HepG2 (cell line): Measurements from ENCODE around the gene IRX3. TPM values are rescaled to one million over a fixed set of nuclear protein-coding genes. Genes with fewer than 3 reads are reported as not detected.
A peak's percentile ranks its signal among the peaks of the same experiment; 100 is the strongest.

Source experiments
- AGO2 ChIP-seq: fragments of 200-400 bp; formaldehyde crosslinking; optimal IDR thresholded peaks from 2 replicates; pipeline ENCODE3; 2017; ENCODE audit warnings: mild to moderate bottlenecking, low read depth, low read length, moderate library complexity
- ASH2L ChIP-seq: fragments of 300-600, 200-600 bp; sonication (generic); IDR thresholded peaks from 2 replicates; pipeline ENCODE4 v1.7.0; 2017; ENCODE audit warnings: low read depth, mild to moderate bottlenecking, moderate library complexity, mixed read lengths, low read length; ENCODE audit not compliant: insufficient read length
- E2F5 ChIP-seq: sonication (generic); formaldehyde crosslinking; conservative IDR thresholded peaks from 2 replicates; pipeline ENCODE4 v1.4.0; 2020; ENCODE audit warnings: missing genetic modification reagents
- GZF1 ChIP-seq: sonication (generic); formaldehyde crosslinking; IDR thresholded peaks from 2 replicates; pipeline ENCODE4 v1.5.1; 2020; ENCODE audit warnings: mild to moderate bottlenecking, missing genetic modification reagents
- MBNL3 ChIP-seq: fragments of 250-450 bp; sonication (Bioruptor Pico); conservative IDR thresholded peaks from 2 replicates; pipeline ENCODE4 v1.8.0; 2022; ENCODE audit warnings: mild to moderate bottlenecking, inconsistent platforms
- ZBTB8A ChIP-seq: sonication (generic); formaldehyde crosslinking; IDR thresholded peaks from 2 replicates; pipeline ENCODE4 v1.4.0; 2020; ENCODE audit warnings: mild to moderate bottlenecking, low read depth, missing genetic modification reagents, borderline replicate concordance
- ZNF10 ChIP-seq: sonication (generic); formaldehyde crosslinking; IDR thresholded peaks from 2 replicates; pipeline ENCODE4 v1.4.0; 2020; ENCODE audit warnings: mild to moderate bottlenecking, low read depth, missing genetic modification reagents, borderline replicate concordance
- ZUFSP ChIP-seq: sonication (generic); formaldehyde crosslinking; IDR thresholded peaks from 2 replicates; pipeline ENCODE4 v1.9.0; 2021; ENCODE audit warnings: missing genetic modification reagents, mild to moderate bottlenecking, borderline replicate concordance
- polyA plus RNA-seq, 8 experiments: library from polyadenylated mRNA; depleted of rRNA in 3 of 8; stranded (reverse) in 7 of 8; unstranded in 1 of 8; fragments of >200 nt; fragmentation: Illumina TruSeq in 4 of 8; extraction: Trizol in 4 of 8; gene quantifications; 2 replicates each; pipeline versions ENCODE4 v1.2.1 to v1.2.3, GENCODE V29; 2011 to 2016; ENCODE audit warnings: low read depth in 4 of 8, missing spikeins in 1 of 8, mixed read lengths in 1 of 8; ENCODE audit not compliant: insufficient read depth in 1 of 8
- total RNA-seq, 5 experiments: library from RNA; depleted of rRNA; stranded (reverse); fragments of >200 nt; fragmentation: Illumina TruSeq; extraction: Trizol; gene quantifications; 2 replicates each; pipeline ENCODE4 v1.2.3, GENCODE V29; 2016; ENCODE audit warnings: low read depth in 1 of 5
- TF ChIP-seq, protein P1 (sequence below), 2 experiments: sonication (generic) in 1 of 2; formaldehyde crosslinking in 1 of 2; IDR thresholded peaks; 2 replicates each; pipeline versions ENCODE4 v1.4.0 to v1.6.1; 2016 to 2020; ENCODE audit warnings: borderline replicate concordance in 1 of 2, low read depth in 1 of 2, mild to moderate bottlenecking in 1 of 2, missing genetic modification reagents in 1 of 2
- TF ChIP-seq, protein P2 (sequence below): IDR thresholded peaks from 2 replicates; pipeline ENCODE4 v1.4.0; 2020; ENCODE audit warnings: mild to moderate bottlenecking, missing genetic modification reagents
- TF ChIP-seq, protein P3 (sequence below): IDR thresholded peaks from 2 replicates; pipeline ENCODE4 v1.6.1; 2018; ENCODE audit warnings: missing genetic modification reagents, mild to moderate bottlenecking, missing compliant biosample characterization

IRX3 gene
- total and polyA plus RNA-seq, 2 of the 13 experiments (the other 11 are each of a cell fraction or from before 2014, with no cell fraction given) = 9.2 to 16.4 TPM

GRCh38 chr16:54285414-54286089, 1.0 kb downstream of the IRX3 start (continued):
- TF ChIP-seq, protein P1, sequence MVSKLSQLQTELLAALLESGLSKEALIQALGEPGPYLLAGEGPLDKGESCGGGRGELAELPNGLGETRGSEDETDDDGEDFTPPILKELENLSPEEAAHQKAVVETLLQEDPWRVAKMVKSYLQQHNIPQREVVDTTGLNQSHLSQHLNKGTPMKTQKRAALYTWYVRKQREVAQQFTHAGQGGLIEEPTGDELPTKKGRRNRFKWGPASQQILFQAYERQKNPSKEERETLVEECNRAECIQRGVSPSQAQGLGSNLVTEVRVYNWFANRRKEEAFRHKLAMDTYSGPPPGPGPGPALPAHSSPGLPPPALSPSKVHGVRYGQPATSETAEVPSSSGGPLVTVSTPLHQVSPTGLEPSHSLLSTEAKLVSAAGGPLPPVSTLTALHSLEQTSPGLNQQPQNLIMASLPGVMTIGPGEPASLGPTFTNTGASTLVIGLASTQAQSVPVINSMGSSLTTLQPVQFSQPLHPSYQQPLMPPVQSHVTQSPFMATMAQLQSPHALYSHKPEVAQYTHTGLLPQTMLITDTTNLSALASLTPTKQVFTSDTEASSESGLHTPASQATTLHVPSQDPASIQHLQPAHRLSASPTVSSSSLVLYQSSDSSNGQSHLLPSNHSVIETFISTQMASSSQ (IDR thresholded peaks at IDR 0.05; ENCODE audit: low read depth) = no peak
- TF ChIP-seq, protein P1 (CRISPR knock-in tag; IDR thresholded peaks at IDR 0.05; ENCODE audit: borderline replicate concordance) = 0 out of 2 replicates have a peak, but pooled peaks have one; percentile 39
- TF ChIP-seq GZF1 (CRISPR knock-in tag) = 0 out of 2 replicates have a peak, but pooled peaks have one; percentile 73
- TF ChIP-seq AGO2 = peak; percentile 92
- TF ChIP-seq E2F5 (CRISPR knock-in tag) = peak; percentile 27; the same call in 1 of the 2 replicates
- TF ChIP-seq ASH2L = no peak
- TF ChIP-seq, protein P2, sequence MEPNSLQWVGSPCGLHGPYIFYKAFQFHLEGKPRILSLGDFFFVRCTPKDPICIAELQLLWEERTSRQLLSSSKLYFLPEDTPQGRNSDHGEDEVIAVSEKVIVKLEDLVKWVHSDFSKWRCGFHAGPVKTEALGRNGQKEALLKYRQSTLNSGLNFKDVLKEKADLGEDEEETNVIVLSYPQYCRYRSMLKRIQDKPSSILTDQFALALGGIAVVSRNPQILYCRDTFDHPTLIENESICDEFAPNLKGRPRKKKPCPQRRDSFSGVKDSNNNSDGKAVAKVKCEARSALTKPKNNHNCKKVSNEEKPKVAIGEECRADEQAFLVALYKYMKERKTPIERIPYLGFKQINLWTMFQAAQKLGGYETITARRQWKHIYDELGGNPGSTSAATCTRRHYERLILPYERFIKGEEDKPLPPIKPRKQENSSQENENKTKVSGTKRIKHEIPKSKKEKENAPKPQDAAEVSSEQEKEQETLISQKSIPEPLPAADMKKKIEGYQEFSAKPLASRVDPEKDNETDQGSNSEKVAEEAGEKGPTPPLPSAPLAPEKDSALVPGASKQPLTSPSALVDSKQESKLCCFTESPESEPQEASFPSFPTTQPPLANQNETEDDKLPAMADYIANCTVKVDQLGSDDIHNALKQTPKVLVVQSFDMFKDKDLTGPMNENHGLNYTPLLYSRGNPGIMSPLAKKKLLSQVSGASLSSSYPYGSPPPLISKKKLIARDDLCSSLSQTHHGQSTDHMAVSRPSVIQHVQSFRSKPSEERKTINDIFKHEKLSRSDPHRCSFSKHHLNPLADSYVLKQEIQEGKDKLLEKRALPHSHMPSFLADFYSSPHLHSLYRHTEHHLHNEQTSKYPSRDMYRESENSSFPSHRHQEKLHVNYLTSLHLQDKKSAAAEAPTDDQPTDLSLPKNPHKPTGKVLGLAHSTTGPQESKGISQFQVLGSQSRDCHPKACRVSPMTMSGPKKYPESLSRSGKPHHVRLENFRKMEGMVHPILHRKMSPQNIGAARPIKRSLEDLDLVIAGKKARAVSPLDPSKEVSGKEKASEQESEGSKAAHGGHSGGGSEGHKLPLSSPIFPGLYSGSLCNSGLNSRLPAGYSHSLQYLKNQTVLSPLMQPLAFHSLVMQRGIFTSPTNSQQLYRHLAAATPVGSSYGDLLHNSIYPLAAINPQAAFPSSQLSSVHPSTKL (CRISPR knock-in tag) = no peak
- TF ChIP-seq MBNL3 (CRISPR knock-in tag) = no peak
- TF ChIP-seq, protein P3, sequence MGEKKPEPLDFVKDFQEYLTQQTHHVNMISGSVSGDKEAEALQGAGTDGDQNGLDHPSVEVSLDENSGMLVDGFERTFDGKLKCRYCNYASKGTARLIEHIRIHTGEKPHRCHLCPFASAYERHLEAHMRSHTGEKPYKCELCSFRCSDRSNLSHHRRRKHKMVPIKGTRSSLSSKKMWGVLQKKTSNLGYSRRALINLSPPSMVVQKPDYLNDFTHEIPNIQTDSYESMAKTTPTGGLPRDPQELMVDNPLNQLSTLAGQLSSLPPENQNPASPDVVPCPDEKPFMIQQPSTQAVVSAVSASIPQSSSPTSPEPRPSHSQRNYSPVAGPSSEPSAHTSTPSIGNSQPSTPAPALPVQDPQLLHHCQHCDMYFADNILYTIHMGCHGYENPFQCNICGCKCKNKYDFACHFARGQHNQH = peak; percentile 64; the same call in 1 of the 2 replicates
- TF ChIP-seq ZNF10 (CRISPR knock-in tag) = no peak
- TF ChIP-seq ZBTB8A (CRISPR knock-in tag) = no peak
- no peak for TF ChIP-seq ZUFSP (CRISPR knock-in tag)
